Psoas muscle (tissue), 8 donors: ENCODE results near the gene PROSER1. TPM values are rescaled to one million over a fixed set of nuclear protein-coding genes. Genes with fewer than 3 reads are reported as not detected.

Source experiments
- ATAC-seq, 4 donors: fragments of 200-7000 bp; cut with Tn5 transposase; one replicate each; pipeline ENCODE4 v1.9.1; 2020; ENCODE audit warnings: moderate library complexity in 3 of 4, mild to moderate bottlenecking in 2 of 4
- DNase-seq, 2 donors: peaks; one replicate each; pipeline ENCODE4 v3.0.0-alpha.2; 2020
- H3K27ac ChIP-seq: fragments of 200-600 bp; one replicate; pipeline ENCODE4 v1.8.0; 2022
- H3K27me3 ChIP-seq, 3 donors: fragments of 200-600 bp in 1 of 3; one replicate each; pipeline versions ENCODE4 v1.6.1 to v1.8.0; 2013 to 2022; ENCODE audit warnings: low read length in 2 of 3, mild to moderate bottlenecking in 2 of 3, moderate library complexity in 1 of 3; ENCODE audit not compliant: insufficient read depth in 3 of 3
- H3K36me3 ChIP-seq, 2 donors: fragments of 200-600 bp in 1 of 2; one replicate each; pipeline versions ENCODE4 v1.6.1 to v1.8.0; 2013 to 2022; ENCODE audit warnings: low read depth in 1 of 2, mild to moderate bottlenecking in 1 of 2, moderate library complexity in 1 of 2; ENCODE audit not compliant: insufficient read depth in 1 of 2
- H3K4me1 ChIP-seq: fragments of 200-600 bp; one replicate; pipeline ENCODE4 v1.8.0; 2022
- H3K4me3 ChIP-seq: fragments of 200-600 bp; one replicate; pipeline ENCODE4 v1.8.0; 2022; ENCODE audit warnings: mild to moderate bottlenecking
- H3K9me3 ChIP-seq: fragments of 200-600 bp; one replicate; pipeline ENCODE4 v1.8.0; 2022
- WGBS, 3 donors: extraction: QIAGEN DNeasy Blood & Tissue Kit; methylation state at CpG; one replicate each; pipeline versions ENCODE4 v1.1.6 to v1.1.7; 2013; 5-methylcytosine and 5-hydroxymethylcytosine counted together
- intact Hi-C, 2 donors: fragments of 100-400 bp; cut with DNase I; formaldehyde crosslinking; loops; one replicate each; pipeline versions ENCODE4 v1.11.0 to v1.14.2; 2022
- polyA plus RNA-seq, 3 donors: library from polyadenylated mRNA; stranded (reverse); fragments of 200-250 nt; gene quantifications; one replicate each; pipeline ENCODE4 v1.2.3, GENCODE V29; 2013
- total RNA-seq, 4 donors: library from RNA; stranded (reverse); fragmentation: NEBNext Ultra II Directional in 2 of 4; extraction: Animal tissue kit (Norgen Biotek cat#: 25700) in 2 of 4; gene quantifications; one replicate each; pipeline versions ENCODE4 v1.2.1 to v1.2.4, GENCODE V29; 2021 to 2023
- TF ChIP-seq, protein P1 (sequence below): fragments of 200-600 bp; IDR thresholded peaks from one replicate; pipeline ENCODE4 v1.8.0; 2022; ENCODE audit warnings: antibody characterized with exemption
- donor health status: healthy with polysubstance abuse.
- donor health status: DM: no; HTN: no; CAD: no; lungs with moderate emphysema.
- donor health status: Bipolar disorder and iron deficiency.
- donor health status: healthy.
- donor health status: DM: yes; HTN: yes; CAD: no.
- donor health status: DM: no; HTN: no; CAD: no.
- donor health status: DM: no; HTN: no; CAD: no.
- donor health status: DM: yes; HTN: yes; CAD: no.

The PROSER1 gene
- total and polyA plus RNA-seq, 7 donors: 3.4 to 19.2 (median 13.3) TPM

DNA sequence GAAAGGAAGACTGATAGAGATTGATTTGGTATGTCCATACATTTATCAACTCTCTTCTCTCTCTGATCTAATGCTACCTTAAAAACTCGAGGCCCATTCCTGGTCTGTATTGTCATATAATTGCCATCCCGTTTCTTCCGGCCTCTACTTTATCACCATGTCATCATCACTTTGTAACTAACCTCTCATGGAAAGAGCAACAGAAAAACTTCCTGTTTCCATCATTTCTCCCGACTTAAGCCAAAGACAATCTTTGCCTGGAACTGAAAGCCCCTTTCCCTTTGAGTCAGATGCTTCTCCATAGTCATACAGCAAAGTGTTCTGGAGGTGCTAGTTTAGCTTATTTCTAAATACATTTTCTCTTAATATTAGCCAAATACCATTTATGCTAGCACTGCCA, 44.5 kb downstream of the PROSER1 start:
- DNase-seq (no peak), ATAC-seq (no peak)
- 64 to 65% (median 64%) methylated on average over 4 of the region's 4 CpGs for WGBS, 3 donors
- H3K4me1 ChIP-seq: no peaks in the 10 kb centered on the region
- intact Hi-C loops: no loop called here
- H3K36me3 ChIP-seq: no peaks in the 10 kb centered on the region
- TF ChIP-seq, protein P1, sequence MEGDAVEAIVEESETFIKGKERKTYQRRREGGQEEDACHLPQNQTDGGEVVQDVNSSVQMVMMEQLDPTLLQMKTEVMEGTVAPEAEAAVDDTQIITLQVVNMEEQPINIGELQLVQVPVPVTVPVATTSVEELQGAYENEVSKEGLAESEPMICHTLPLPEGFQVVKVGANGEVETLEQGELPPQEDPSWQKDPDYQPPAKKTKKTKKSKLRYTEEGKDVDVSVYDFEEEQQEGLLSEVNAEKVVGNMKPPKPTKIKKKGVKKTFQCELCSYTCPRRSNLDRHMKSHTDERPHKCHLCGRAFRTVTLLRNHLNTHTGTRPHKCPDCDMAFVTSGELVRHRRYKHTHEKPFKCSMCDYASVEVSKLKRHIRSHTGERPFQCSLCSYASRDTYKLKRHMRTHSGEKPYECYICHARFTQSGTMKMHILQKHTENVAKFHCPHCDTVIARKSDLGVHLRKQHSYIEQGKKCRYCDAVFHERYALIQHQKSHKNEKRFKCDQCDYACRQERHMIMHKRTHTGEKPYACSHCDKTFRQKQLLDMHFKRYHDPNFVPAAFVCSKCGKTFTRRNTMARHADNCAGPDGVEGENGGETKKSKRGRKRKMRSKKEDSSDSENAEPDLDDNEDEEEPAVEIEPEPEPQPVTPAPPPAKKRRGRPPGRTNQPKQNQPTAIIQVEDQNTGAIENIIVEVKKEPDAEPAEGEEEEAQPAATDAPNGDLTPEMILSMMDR: no peak
- H3K4me3 ChIP-seq: no peak overlapping the region
- no peak overlapping the region for H3K27ac ChIP-seq
- H3K27me3 ChIP-seq: no peaks in the 10 kb centered on the region
- no peaks in the 10 kb centered on the region for H3K9me3 ChIP-seq

- DNase-seq (no peak), ATAC-seq (no peak)
- intact Hi-C loops: no loop called here
- H3K36me3 ChIP-seq: no peaks in the 10 kb centered on the region
- no peaks in the 10 kb centered on the region for H3K9me3 ChIP-seq
- no peaks in the 10 kb centered on the region for H3K4me1 ChIP-seq
- no peak within 1 kb of the TSS for H3K27ac ChIP-seq
- no peak within 1 kb of the TSS for H3K4me3 ChIP-seq
- TF ChIP-seq, protein P1: no peak
- H3K27me3 ChIP-seq: no peaks in the 10 kb centered on the region
These were observed 47.2 kb downstream of the PROSER1 start, which contains the start of gene STOML3 for GRCh38 chr13:38990693-38991092. TSS of gene STOML3 (minus strand) at chr13:38990831. CDS start at chr13:38990721, 110 bp downstream.

- no peak overlapping the region for H3K27ac ChIP-seq
- ATAC-seq (no peak), DNase-seq (no peak)
- no peaks in the 10 kb centered on the region for H3K27me3 ChIP-seq
- H3K4me3 ChIP-seq: no peak overlapping the region
- TF ChIP-seq, protein P1: no peak
- WGBS, 3 donors: 23 to 27% (median 24%) methylated on average over 2 of the region's 2 CpGs
- intact Hi-C loops: no loop called here
- H3K4me1 ChIP-seq: no peaks in the 10 kb centered on the region
- no peaks in the 10 kb centered on the region for H3K36me3 ChIP-seq
- H3K9me3 ChIP-seq: peaks cover 8% of the 10 kb centered on the region
These were observed 56.8 kb downstream of the PROSER1 start for GRCh38 chr13:38981096-38981495.

- no peaks in the 10 kb centered on the region for H3K27me3 ChIP-seq
- TF ChIP-seq, protein P1: no peak
- 9 to 15% (median 13%) methylated on average over 2 of the region's 2 CpGs for whole genome bisulfite sequencing, 3 donors
- H3K4me3 ChIP-seq: no peak overlapping the region
- ATAC-seq (no peak), DNase-seq (no peak)
- H3K36me3 ChIP-seq: no peaks in the 10 kb centered on the region
- no peak overlapping the region for H3K27ac ChIP-seq
- peaks cover 8% of the 10 kb centered on the region for H3K9me3 ChIP-seq
- intact Hi-C loops: no loop called here
- no peaks in the 10 kb centered on the region for H3K4me1 ChIP-seq
These were observed 57.2 kb downstream of the PROSER1 start for GRCh38 chr13:38980750-38981078.
